GM19240 (cell line): ENCODE measurements around the gene WDFY4.

ENCODE experiments used
- DNase-seq: peaks from one replicate; pipeline ENCODE4 v3.0.0; 2011; ENCODE audit warnings: low spot score; ENCODE audit not compliant: insufficient read length

WDFY4 gene

DNA sequence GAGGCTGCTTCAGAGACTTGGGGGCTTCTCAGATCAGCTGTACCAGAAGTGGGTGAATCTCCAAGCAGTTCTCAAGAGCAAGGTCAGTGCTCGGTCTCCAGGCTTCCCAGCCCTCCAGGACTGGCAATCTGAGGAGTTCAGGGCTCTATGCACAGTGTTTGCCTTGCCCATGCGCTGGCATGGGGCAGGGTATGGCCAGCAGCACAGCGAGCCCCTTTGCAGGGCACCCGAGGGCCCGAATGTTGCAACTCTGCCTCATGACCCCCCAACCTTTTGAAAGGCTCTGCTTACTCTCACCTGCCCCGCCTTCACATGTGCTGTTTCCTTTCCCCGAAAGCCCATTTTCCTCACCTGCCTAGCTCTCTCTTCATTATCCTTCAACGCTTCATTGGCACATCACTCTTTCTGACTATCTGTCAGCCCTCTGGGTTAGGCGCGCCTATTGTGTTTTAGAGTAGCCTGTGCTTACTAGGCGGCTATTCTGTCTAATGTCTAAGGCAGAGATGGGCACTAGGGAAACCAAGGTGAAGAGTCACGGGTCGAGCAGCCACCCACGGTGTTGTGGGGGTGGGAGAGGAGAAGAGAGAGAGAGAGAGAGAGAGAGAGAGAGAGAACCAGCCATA lies 83.6 kb downstream of the WDFY4 start:
- DNase-seq = no peak

DNA sequence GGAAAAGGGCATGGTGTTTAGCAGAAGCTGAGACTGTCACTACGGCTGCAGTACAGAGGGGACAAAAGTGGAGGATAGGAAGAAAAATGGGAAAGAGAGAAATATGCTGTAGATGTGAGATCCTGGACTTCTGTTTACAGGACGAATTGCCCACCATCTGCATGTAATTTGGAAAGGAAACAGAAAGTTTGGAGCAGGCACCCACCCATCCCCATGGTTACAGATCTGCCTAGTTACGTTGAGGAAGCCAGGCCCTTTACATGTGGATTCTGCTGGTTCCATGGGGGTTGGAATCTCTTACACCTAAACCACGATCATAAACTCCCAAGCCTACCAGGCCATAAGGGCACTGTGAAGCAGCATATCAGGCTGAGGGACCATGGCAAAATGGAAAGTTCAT lies 84.3 kb downstream of the WDFY4 start:
- no peak for DNase-seq

GRCh38 chr10:48769706-48770435 lies 85.2 kb downstream of the WDFY4 start:
- no peak for DNase-seq

DNA sequence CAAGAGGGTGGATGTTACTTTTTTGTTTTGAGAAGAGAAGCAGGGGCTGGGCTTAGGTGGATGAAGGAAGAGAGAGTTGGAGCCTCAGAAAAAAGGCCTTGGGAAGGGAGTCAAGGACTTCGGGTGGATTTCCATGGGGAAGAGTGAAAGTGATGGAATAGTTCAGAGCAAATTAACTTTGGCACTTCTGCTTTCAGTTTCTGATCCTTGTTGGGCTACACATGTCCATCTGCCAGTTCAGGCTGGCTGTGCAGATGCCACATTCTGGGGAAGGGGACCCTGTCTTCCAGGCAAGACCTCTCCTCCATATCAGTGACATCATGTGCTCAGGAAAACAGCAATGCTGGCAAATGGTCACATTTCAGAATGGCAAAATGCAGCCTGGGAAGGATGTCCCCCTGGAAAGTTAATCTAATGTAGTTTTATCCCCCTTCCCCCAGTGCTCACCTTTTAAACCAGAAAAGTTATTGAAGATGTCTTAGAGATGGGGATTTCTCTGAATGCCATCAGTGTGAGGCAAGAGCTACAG lies 86.0 kb downstream of the WDFY4 start:
- no peak for DNase-seq

- no peak for DNase-seq
These were observed 86.6 kb downstream of the WDFY4 start for GRCh38 chr10:48771234-48771633.

DNA sequence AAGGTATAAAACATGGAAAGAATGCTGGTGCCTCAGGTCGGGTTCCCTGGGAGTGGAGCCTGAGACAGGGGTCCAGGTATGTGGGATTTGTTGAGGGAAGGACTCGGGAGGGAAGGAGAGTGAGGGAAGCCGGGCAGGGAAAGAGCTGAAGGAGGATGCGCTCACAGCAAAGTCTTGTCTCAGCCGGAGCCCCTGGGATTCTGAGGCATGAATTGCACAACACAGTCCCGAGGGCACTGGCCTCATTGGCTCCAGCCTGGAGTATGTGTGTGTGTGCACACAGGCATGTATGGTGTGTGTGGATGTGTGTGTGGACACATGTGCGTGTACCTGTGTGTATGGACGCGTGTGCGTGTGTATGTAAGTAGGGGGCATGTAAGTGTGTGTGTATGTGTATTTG lies 87.4 kb downstream of the WDFY4 start:
- no peak for DNase-seq

DNA sequence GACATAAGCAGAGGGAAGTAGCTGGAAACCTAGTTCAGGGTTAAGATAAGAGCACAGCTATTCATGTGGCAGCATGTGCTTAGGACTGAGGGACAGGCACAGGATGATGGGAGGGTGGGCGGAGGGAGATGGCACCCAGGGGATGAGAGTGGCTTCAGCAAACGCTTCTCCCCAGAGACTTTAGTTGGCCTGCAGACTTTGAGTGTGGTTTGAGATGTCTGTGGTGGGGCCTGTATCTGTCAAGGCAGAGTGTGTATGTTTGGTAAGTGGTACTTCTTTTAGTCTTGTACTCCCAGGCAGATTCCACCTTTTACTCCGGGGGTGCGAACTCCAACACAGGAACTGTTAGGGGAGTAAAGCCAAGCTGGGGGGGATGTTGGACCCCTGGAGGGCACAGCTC lies 88.9 kb downstream of the WDFY4 start:
- no peak for DNase-seq

GRCh38 chr10:48774416-48775205 lies 89.9 kb downstream of the WDFY4 start:
- no peak for DNase-seq

GRCh38 chr10:48775206-48775517 lies 90.5 kb downstream of the WDFY4 start:
- no peak for DNase-seq

DNA sequence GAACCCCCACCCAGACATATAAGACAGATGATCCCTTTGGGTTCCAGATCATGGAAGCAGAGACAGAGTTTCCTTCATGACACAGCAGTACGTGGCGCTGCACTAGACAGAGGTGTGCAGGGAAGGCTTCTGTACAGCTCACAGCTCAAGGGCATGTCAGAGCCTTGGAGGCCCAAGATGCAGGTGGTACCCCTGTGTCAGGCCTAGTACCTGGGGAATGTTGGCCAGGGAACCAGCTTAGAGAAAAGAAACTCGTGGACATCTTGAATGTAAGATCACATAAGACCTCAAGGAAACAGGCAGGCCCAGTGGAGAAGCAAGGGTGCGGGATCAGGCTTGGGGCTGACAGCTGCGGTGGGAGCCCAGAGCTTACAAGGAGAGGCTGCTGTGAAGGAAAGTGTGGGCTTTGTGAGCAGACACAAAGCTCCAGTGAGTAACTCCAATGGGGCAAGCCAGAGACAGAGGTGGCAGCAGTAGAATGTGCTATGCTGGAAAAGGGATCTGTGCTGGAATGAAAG lies 91.4 kb downstream of the WDFY4 start:
- DNase-seq = no peak

- no peak for DNase-seq
These were observed 91.9 kb downstream of the WDFY4 start for GRCh38 chr10:48776528-48776927.

DNA sequence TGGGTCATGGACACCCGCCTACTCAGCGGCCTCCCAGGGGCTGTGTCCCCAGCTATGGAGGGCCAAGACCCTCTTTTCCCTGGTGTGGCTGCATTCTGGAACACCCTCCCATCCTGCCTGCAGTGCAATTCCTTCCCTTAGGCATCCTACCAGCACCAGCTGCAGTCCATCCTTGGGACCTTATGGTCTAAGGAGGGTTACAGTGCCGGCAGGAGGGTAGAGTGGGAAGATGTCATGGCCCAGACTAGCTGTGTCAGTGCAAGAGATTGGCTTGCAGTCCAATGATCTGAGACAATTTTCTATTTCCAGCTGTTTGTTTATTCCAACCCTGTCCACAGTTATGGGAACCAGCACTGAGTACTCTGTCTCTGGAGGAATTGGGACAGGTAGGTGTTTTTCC lies 92.4 kb downstream of the WDFY4 start:
- DNase-seq = no peak

DNA sequence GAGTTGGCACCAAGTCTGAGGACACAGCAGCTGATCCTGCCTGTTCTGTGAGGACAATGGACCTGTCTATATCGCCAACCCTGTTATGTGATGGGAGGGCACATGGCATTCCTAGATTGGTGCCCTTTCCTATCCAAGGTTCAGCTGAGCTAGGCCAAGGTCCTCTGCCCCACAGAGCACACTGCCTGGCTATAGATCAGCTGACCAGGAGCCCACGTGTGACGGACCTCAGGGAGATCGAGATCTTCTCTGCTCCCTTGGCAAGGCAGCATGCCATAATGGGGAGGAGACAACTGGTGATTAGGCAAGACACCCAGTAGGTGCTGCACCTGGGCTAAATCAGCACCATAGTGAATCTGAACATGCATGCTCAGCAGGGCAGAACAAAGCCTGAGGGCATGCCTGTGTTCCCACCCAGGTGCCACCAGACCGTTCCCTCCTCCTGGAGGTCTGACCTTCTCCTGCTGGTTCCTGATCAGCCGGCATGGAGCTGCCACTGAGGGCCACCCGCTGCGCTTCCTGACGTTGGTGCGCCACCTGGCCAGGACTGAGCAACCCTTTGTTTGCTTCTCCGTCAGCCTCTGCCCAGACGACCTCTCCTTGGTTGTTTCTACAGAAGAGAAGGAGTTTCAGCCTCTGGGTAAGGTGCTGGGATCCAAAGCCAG lies 93.7 kb downstream of the WDFY4 start:
- no peak for DNase-seq

DNA sequence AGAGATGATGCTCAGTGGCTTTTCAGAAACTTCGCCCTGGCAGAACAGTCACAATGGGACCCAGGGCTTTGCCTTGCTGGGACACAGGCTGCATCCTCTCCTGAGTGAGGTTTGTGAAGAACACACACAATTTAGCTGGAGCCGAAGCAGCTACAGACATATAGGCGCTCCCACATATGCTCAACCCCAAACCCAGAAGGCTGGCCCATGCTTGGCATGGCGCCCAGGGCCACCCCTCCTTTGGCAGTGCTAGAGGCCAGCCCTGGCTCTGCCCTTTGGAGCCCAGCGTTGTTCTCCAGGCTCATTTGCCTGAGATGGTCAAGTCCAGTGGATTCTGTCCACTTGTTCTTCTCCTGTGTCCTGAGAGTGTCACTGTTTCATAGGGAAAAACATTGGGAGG lies 94.4 kb downstream of the WDFY4 start:
- no peak for DNase-seq

DNA sequence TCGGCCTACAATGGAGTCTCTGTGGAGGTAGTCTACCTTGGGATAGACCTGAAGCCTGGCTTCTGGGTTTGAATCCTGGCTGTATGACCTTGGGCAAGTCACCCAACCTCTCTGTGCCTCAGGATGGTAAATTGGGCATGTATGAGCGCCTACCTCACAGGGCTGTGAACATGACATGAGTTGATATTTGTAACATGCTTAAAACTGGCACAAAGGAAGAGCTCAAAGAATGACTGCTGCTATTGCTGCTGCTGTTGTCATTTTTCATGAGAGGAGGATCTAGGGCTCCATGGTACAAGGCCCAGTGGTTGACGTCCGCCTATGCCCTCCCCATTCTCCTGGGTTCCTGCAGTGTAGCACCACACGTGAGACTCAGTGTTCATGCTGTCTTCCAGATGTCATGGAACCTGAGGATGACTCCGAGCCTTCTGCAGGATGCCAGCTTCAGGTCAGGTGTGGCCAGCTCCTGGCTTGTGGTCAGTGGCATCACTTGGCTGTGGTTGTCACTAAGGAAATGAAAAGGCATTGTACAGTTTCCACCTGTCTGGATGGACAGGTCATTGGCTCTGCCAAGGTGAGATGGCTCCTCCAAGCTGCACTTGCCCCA lies 95.0 kb downstream of the WDFY4 start:
- DNase-seq = no peak

GRCh38 chr10:48780341-48780740 lies 95.7 kb downstream of the WDFY4 start:
- no peak for DNase-seq

GRCh38 chr10:48782386-48782785 lies 97.7 kb downstream of the WDFY4 start:
- DNase-seq = no peak

GRCh38 chr10:48784031-48784430 lies 99.4 kb downstream of the WDFY4 start:
- no peak for DNase-seq

- no peak for DNase-seq
These were observed 101.1 kb downstream of the WDFY4 start for GRCh38 chr10:48785796-48786195.

DNA sequence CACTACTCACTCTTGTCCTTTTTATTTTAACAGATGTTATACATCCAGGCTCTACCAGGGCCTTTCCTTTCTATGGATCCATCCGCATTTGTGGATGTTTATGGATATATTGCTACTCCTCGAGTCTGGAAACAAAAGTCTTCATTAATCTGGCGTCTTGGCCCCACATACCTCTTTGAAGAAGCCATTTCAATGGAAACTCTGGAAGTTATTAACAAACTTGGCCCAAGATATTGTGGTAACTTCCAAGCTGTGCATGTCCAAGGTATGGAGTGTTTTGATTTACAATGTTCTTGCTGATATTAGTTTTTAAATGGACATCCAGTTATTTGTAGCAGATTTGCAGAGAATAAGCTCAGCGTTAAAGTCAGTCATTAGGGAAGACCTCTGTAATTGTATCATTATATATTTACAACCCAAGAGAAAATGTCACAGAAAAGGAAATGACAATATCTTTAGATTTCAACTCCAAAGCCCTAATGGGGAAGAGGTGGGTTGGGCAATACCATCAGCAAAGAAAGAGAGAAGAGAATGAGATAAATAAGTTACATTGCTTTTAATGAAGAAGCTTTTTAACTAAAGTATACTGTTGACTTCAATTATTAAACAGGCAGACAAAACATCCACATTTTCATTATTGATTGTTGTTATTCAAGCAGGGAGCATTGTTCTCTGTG lies 102.1 kb downstream of the WDFY4 start:
- no peak for DNase-seq

DNA sequence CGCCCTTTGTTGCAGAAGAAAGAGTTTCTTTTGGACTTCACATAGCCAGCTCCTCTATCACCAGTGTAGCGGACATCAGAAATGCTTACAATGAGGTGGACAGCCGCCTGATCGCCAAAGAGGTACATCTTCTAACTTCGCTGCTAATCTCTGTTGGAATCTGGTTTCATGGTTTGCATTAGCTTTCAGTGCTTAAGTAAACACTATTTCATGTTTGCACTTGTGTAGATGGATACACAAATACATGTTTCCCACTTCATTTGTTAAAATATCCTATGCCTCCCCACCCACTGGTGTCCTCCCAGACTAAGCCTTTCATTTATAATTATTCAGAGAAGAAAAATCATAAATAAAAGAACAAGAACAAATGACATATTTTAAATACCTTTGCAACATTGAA lies 103.9 kb downstream of the WDFY4 start:
- DNase-seq = no peak
